IMR-90 (cell line): ENCODE data around the gene B3GNT5. TPM values are rescaled to one million over a fixed set of nuclear protein-coding genes. Genes with fewer than 3 reads are reported as not detected.

Source experiments
- ATAC-seq: fragments of 200-7000 bp; cut with Tn5 transposase; 2 replicates; pipeline ENCODE4 v1.9.1; 2020; ENCODE audit warnings: low read depth, mild to moderate bottlenecking, moderate library complexity
- BruUV-seq: library from RNA; stranded (reverse); fragments of 400-500 nt; replicated peaks from 2 replicates; lab custom pipeline; 2021; lab: Mats Ljungman, UMichigan
- CTCF ChIA-PET: fragments of 300-600 bp; formaldehyde crosslinking; extraction: SDS; loops from one replicate; lab custom pipeline; 2021; ENCODE audit warnings: antibody characterized with exemption; lab: Yijun Ruan, JAX
- POLR2A ChIA-PET: fragments of 300-600 bp; sonication (Branson Sonifier 250); formaldehyde crosslinking; loops from one replicate; lab custom pipeline; 2022; ENCODE audit warnings: antibody characterized with exemption; ENCODE audit not compliant: unreplicated experiment; lab: Charles Lee
- DNase-seq: peaks from one replicate; pipeline ENCODE4 v3.0.0; 2013
- H2AFZ ChIP-seq: replicated peaks from 2 replicates; pipeline ENCODE3; 2013; ENCODE audit warnings: low read length, mild to moderate bottlenecking; ENCODE audit not compliant: poor library complexity
- H2AK5ac ChIP-seq: 2 replicates; pipeline ENCODE4 v1.6.1; 2013; ENCODE audit warnings: low read depth, low read length, inconsistent platforms
- H2AK9ac ChIP-seq: replicated peaks from 2 replicates; pipeline ENCODE3; 2013; ENCODE audit warnings: mild to moderate bottlenecking, low read depth, low read length, moderate library complexity; ENCODE audit not compliant: poor library complexity
- H2BK120ac ChIP-seq: 2 replicates; pipeline ENCODE4 v1.6.1; 2013; ENCODE audit warnings: low read depth, low read length, inconsistent platforms
- H2BK15ac ChIP-seq: 3 replicates; pipeline ENCODE4 v1.6.1; 2013; ENCODE audit warnings: low read depth, low read length, inconsistent platforms
- H2BK20ac ChIP-seq: 2 replicates; pipeline ENCODE4 v1.6.1; 2013; ENCODE audit warnings: low read depth, mild to moderate bottlenecking, inconsistent platforms, low read length, moderate library complexity
- H2BK5ac ChIP-seq: 2 replicates; pipeline ENCODE4 v1.6.1; 2013; ENCODE audit warnings: mild to moderate bottlenecking, low read depth, low read length, inconsistent platforms; ENCODE audit not compliant: poor library complexity, severe bottlenecking
- H3K14ac ChIP-seq: replicated peaks from 2 replicates; pipeline ENCODE4 v1.6.1; 2013; ENCODE audit warnings: low read depth, low read length, inconsistent platforms
- H3K18ac ChIP-seq: 2 replicates; pipeline ENCODE4 v1.6.1; 2013; ENCODE audit warnings: low read depth, low read length, control low read depth
- H3K23ac ChIP-seq: 2 replicates; pipeline ENCODE4 v1.6.1; 2013; ENCODE audit warnings: low read depth, low read length, inconsistent platforms
- H3K27ac ChIP-seq: 2 replicates; pipeline ENCODE4 v1.5.1; 2013; ENCODE audit warnings: mild to moderate bottlenecking, control low read depth, low read length; ENCODE audit not compliant: insufficient read depth
- H3K27me3 ChIP-seq: 2 replicates; pipeline ENCODE4 v1.6.1; 2013; ENCODE audit warnings: low read length; ENCODE audit not compliant: control insufficient read depth, insufficient read depth
- H3K36me3 ChIP-seq: 2 replicates; pipeline ENCODE4 v1.6.1; 2013; ENCODE audit warnings: low read length, mixed read lengths; ENCODE audit not compliant: control insufficient read depth, insufficient read depth
- H3K4ac ChIP-seq: 2 replicates; pipeline ENCODE4 v1.6.1; 2013; ENCODE audit warnings: low read depth, low read length, inconsistent platforms
- H3K4me1 ChIP-seq: 2 replicates; pipeline ENCODE4 v1.6.1; 2013; ENCODE audit warnings: low read length, mixed read lengths; ENCODE audit not compliant: control insufficient read depth, insufficient read depth
- H3K4me2 ChIP-seq: 2 replicates; pipeline ENCODE4 v1.6.1; 2013; ENCODE audit warnings: low read depth, mild to moderate bottlenecking, control low read depth, low read length, moderate library complexity
- H3K4me3 ChIP-seq: 2 replicates; pipeline ENCODE4 v1.5.1; 2013; ENCODE audit warnings: low read depth, mild to moderate bottlenecking, control low read depth, low read length, moderate library complexity; ENCODE audit not compliant: insufficient read depth
- H3K56ac ChIP-seq: 2 replicates; pipeline ENCODE4 v1.6.1; 2013; ENCODE audit warnings: low read length, inconsistent platforms; ENCODE audit not compliant: insufficient read depth; ENCODE audit errors: extremely low read depth
- H3K79me1 ChIP-seq, 2 experiments: 2 replicates each; pipeline ENCODE4 v1.6.1; 2013; ENCODE audit warnings: low read length in 2 of 2, inconsistent platforms in 1 of 2, low read depth in 1 of 2
- H3K9ac ChIP-seq: 2 replicates; pipeline ENCODE4 v1.6.1; 2013; ENCODE audit warnings: low read depth, low read length, control low read depth
- H3K9me1 ChIP-seq: 2 replicates; pipeline ENCODE4 v1.6.1; 2013; ENCODE audit warnings: low read length, inconsistent platforms; ENCODE audit not compliant: insufficient read depth
- H3K9me3 ChIP-seq: 2 replicates; pipeline ENCODE4 v1.6.1; 2013; ENCODE audit warnings: low read length; ENCODE audit not compliant: control insufficient read depth, insufficient read depth
- H4K20me1 ChIP-seq: 2 replicates; pipeline ENCODE4 v1.6.1; 2013; ENCODE audit warnings: low read length, inconsistent platforms; ENCODE audit not compliant: insufficient read depth
- H4K5ac ChIP-seq: 2 replicates; pipeline ENCODE4 v1.6.1; 2013; ENCODE audit warnings: mild to moderate bottlenecking, low read depth, low read length, control low read depth
- H4K8ac ChIP-seq, 2 experiments: 2 replicates each; pipeline ENCODE4 v1.6.1; 2013; ENCODE audit warnings: low read depth in 2 of 2, low read length in 2 of 2, control low read depth in 1 of 2, inconsistent platforms in 1 of 2
- H4K91ac ChIP-seq: 2 replicates; pipeline ENCODE4 v1.6.1; 2013; ENCODE audit warnings: low read depth, low read length, inconsistent platforms; ENCODE audit not compliant: insufficient read depth
- BHLHE40 ChIP-seq: fragments of 150-350 bp; IDR thresholded peaks from 2 replicates; pipeline ENCODE4 v1.6.1; 2016; ENCODE audit warnings: mild to moderate bottlenecking, low read depth, low read length
- CEBPB ChIP-seq: IDR thresholded peaks from 2 replicates; pipeline ENCODE4 v1.6.1; 2012; ENCODE audit warnings: low read depth, low read length, improper control_type of control experiment
- CHD1 ChIP-seq: IDR thresholded peaks from 2 replicates; pipeline ENCODE4 v1.6.1; 2012; ENCODE audit warnings: low read depth, low read length, improper control_type of control experiment
- FOS ChIP-seq: fragments of 150-350 bp; IDR thresholded peaks from 2 replicates; pipeline ENCODE4 v1.6.1; 2016; ENCODE audit warnings: low read depth, low read length
- MAFK ChIP-seq: IDR thresholded peaks from 2 replicates; pipeline ENCODE4 v1.6.1; 2012; ENCODE audit warnings: low read depth, low read length, improper control_type of control experiment
- MAZ ChIP-seq: IDR thresholded peaks from 2 replicates; pipeline ENCODE4 v1.6.1; 2012; ENCODE audit warnings: low read depth, mild to moderate bottlenecking, low read length, improper control_type of control experiment, moderate library complexity, borderline replicate concordance
- MXI1 ChIP-seq: IDR thresholded peaks from 2 replicates; pipeline ENCODE4 v1.6.1; 2012; ENCODE audit warnings: low read depth, mild to moderate bottlenecking, low read length, moderate library complexity, borderline replicate concordance
- NFE2L2 ChIP-seq: fragments of 150-350 bp; IDR thresholded peaks from 2 replicates; pipeline ENCODE4 v1.6.1; 2016; ENCODE audit warnings: low read depth, mild to moderate bottlenecking, low read length
- POLR2A ChIP-seq: IDR thresholded peaks from 2 replicates; pipeline ENCODE4 v1.6.1; 2012; ENCODE audit warnings: mild to moderate bottlenecking, low read depth, low read length
- RAD21 ChIP-seq: IDR thresholded peaks from 2 replicates; pipeline ENCODE4 v1.6.1; 2012; ENCODE audit warnings: low read length, improper control_type of control experiment
- RCOR1 ChIP-seq: IDR thresholded peaks from 2 replicates; pipeline ENCODE4 v1.6.1; 2012; ENCODE audit warnings: mild to moderate bottlenecking, low read length, improper control_type of control experiment; ENCODE audit not compliant: insufficient replicate concordance
- RFX5 ChIP-seq: IDR thresholded peaks from 2 replicates; pipeline ENCODE4 v1.8.0; 2012; ENCODE audit warnings: low read depth, mild to moderate bottlenecking, low read length, moderate library complexity
- SMC3 ChIP-seq: fragments of 150-350 bp; IDR thresholded peaks from 2 replicates; pipeline ENCODE4 v1.6.1; 2016; ENCODE audit warnings: low read depth, mild to moderate bottlenecking, antibody characterized with exemption, low read length, moderate library complexity
- WGBS, 2 experiments: methylation state at CpG; one replicate each; pipeline versions ENCODE4 v1.1.5 to v1.1.7; 2013; ENCODE audit warnings: missing lambda C conversion rate in 2 of 2; ENCODE audit not compliant: insufficient read length in 1 of 2; ENCODE audit errors: extremely low coverage in 2 of 2; 5-methylcytosine and 5-hydroxymethylcytosine counted together
- dilution Hi-C: fragments of 300-500 bp; cut with HindIII; formaldehyde crosslinking; loops from one replicate; pipeline ENCODE4 v1.14.3; 2018; ENCODE audit warnings: low sequenced_read_pairs; ENCODE audit not compliant: unreplicated experiment
- in situ Hi-C: fragments of 300-500 bp; cut with MboI; formaldehyde crosslinking; loops from 3 replicates; pipeline ENCODE4 v1.14.3; 2019; ENCODE audit warnings: low sequenced_read_pairs, inconsistent platforms, mixed read lengths
- intact Hi-C: fragments of 100-400 bp; cut with micrococcal nuclease; formaldehyde crosslinking; loops from 2 replicates; pipeline ENCODE4 v1.10.0; 2022
- polyA plus RNA-seq, 3 experiments: library from polyadenylated mRNA; depleted of rRNA; stranded (reverse); fragments of >200 nt; gene quantifications; 2 replicates each; pipeline ENCODE4 v1.2.3, GENCODE V29; 2012; ENCODE audit warnings: low replicate concordance in 1 of 3
- total RNA-seq: library from RNA; depleted of rRNA; stranded (reverse); fragments of >200 nt; gene quantifications from 2 replicates; pipeline ENCODE4 v1.2.3, GENCODE V29; 2012
- TF ChIP-seq, protein P1 (sequence below): fragments of 150-350 bp; IDR thresholded peaks from 2 replicates; pipeline ENCODE4 v1.6.1; 2017; ENCODE audit warnings: mild to moderate bottlenecking, antibody characterized with exemption, low read length, low read depth
- TF ChIP-seq, protein P2 (sequence below): conservative IDR thresholded peaks from 2 replicates; pipeline ENCODE4 v1.5.1; 2012; ENCODE audit warnings: mild to moderate bottlenecking, low read depth, low read length, improper control_type of control experiment
- TF ChIP-seq, protein P3 (sequence below): fragments of 150-350 bp; IDR thresholded peaks from 2 replicates; pipeline ENCODE4 v1.6.1; 2016; ENCODE audit warnings: low read depth, mild to moderate bottlenecking, low read length, moderate library complexity, borderline replicate concordance

B3GNT5 gene
- total and polyA plus RNA-seq, 2 of the 4 experiments (the other 2 are of a cell fraction): 1.6 to 3.4 TPM

DNA sequence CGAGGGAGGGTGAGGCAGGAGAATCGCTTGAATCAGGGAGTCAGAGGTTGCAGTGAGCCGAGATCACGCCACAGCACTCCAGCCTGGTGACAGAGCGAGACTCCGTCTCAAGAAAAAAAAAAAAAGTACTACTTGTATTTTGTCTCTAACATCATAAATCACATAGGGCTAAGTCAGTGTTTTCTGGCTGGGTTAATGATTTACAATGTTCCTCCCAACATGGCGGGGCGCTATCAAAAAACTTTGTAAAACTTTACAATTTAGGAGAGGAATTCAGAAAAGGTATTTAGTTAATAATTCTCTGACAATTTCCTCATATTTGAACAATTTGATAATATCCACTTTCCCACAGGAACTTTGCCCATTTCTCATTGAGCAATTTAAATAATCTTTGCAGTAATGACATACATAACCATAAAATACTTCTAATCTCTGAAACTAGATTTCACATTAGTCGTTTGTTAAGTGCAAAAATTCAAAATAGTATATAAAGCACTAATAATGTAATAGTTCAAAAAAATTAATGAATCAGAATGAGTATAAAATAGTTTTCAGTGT is 26.6 kb upstream of the B3GNT5 start:
- DNase-seq (no peak), ATAC-seq (no peak)
- Histone ChIP-seq H3K4me1 (no peaks in the 10 kb centered on the region), H2BK15ac (no peak overlapping the region), H2BK20ac (no peak overlapping the region), H3K23ac (no peak overlapping the region), H4K91ac (no peak overlapping the region), H2AK5ac (no peak overlapping the region), H3K4me3 (no peak overlapping the region), H2AK9ac (no peak overlapping the region), H2BK5ac (no peak overlapping the region), H3K4ac (no peak overlapping the region), H4K8ac (no peak overlapping the region), H2BK120ac (no peak overlapping the region), H3K79me1 (no peaks in the 10 kb centered on the region), H3K4me2 (no peak overlapping the region), H4K20me1 (no peaks in the 10 kb centered on the region), H3K36me3 (no peaks in the 10 kb centered on the region), H3K9me1 (no peaks in the 10 kb centered on the region), H3K56ac (no peak overlapping the region), H3K27ac (no peak overlapping the region), H2AFZ (no peak overlapping the region), H3K27me3 (peaks cover 30% of the 10 kb centered on the region), H3K9ac (no peak overlapping the region), H3K14ac (no peak overlapping the region), H3K9me3 (no peaks in the 10 kb centered on the region), H4K5ac (no peak overlapping the region), H3K18ac (no peak overlapping the region)
- POLR2A ChIA-PET: no interaction called here
- intact Hi-C loops (no loop called here), dilution Hi-C loops (no loop called here), in situ Hi-C loops (no loop called here)
- no CpG with 5 or more reads among the region's 9 CpGs for WGBS, 2 experiments
- TF ChIP-seq RFX5: no peak
- no peak for TF ChIP-seq SMC3
- no peak for TF ChIP-seq RAD21
- no peak for TF ChIP-seq MXI1
- no peak for TF ChIP-seq BHLHE40
- TF ChIP-seq CHD1: no peak
- TF ChIP-seq FOS: no peak
- TF ChIP-seq NFE2L2: no peak
- TF ChIP-seq, protein P1, sequence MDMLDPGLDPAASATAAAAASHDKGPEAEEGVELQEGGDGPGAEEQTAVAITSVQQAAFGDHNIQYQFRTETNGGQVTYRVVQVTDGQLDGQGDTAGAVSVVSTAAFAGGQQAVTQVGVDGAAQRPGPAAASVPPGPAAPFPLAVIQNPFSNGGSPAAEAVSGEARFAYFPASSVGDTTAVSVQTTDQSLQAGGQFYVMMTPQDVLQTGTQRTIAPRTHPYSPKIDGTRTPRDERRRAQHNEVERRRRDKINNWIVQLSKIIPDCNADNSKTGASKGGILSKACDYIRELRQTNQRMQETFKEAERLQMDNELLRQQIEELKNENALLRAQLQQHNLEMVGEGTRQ: no peak
- TF ChIP-seq MAFK: no peak
- TF ChIP-seq MAZ: no peak
- TF ChIP-seq, protein P2, sequence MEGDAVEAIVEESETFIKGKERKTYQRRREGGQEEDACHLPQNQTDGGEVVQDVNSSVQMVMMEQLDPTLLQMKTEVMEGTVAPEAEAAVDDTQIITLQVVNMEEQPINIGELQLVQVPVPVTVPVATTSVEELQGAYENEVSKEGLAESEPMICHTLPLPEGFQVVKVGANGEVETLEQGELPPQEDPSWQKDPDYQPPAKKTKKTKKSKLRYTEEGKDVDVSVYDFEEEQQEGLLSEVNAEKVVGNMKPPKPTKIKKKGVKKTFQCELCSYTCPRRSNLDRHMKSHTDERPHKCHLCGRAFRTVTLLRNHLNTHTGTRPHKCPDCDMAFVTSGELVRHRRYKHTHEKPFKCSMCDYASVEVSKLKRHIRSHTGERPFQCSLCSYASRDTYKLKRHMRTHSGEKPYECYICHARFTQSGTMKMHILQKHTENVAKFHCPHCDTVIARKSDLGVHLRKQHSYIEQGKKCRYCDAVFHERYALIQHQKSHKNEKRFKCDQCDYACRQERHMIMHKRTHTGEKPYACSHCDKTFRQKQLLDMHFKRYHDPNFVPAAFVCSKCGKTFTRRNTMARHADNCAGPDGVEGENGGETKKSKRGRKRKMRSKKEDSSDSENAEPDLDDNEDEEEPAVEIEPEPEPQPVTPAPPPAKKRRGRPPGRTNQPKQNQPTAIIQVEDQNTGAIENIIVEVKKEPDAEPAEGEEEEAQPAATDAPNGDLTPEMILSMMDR: no peak
- no peak for TF ChIP-seq POLR2A
- no peak for TF ChIP-seq RCOR1
- TF ChIP-seq, protein P3, sequence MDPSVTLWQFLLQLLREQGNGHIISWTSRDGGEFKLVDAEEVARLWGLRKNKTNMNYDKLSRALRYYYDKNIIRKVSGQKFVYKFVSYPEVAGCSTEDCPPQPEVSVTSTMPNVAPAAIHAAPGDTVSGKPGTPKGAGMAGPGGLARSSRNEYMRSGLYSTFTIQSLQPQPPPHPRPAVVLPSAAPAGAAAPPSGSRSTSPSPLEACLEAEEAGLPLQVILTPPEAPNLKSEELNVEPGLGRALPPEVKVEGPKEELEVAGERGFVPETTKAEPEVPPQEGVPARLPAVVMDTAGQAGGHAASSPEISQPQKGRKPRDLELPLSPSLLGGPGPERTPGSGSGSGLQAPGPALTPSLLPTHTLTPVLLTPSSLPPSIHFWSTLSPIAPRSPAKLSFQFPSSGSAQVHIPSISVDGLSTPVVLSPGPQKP: no peak
- TF ChIP-seq CEBPB: no peak
- CTCF ChIA-PET: interaction anchor here (0.6 kb wide), 1 partner anchor 556 kb away, joined by 4 read pairs; no protein-coding TSS in a partner anchor
- BruUV-seq: no TSS peak
